Central memory CD8-positive, alpha-beta T cell (primary cell): ENCODE data around the gene ANKRD44.

Experiments
- ATAC-seq: fragments of 150-1000 bp; cut with Tn5 transposase; replicated peaks from 2 replicates; pipeline ENCODE4 v1.10.0; 2022; ENCODE audit warnings: mild to moderate bottlenecking, moderate FRiP score, moderate number of reproducible peaks; ENCODE audit not compliant: poor library complexity, severe bottlenecking; ENCODE audit errors: extremely low read depth
- DNase-seq, 2 donors: peaks; one replicate each; pipeline ENCODE4 v3.0.0; 2021; ENCODE audit warnings: low spot score in 2 of 2
- H3K27ac Mint-ChIP-seq: one replicate; pipeline ENCODE4 v1.8.0; 2022; ENCODE audit warnings: low read depth, mild to moderate bottlenecking, moderate library complexity, mixed read lengths
- H3K27me3 Mint-ChIP-seq: one replicate; pipeline ENCODE4 v1.8.0; 2022; ENCODE audit warnings: mixed read lengths
- H3K36me3 Mint-ChIP-seq: one replicate; pipeline ENCODE4 v1.8.0; 2022; ENCODE audit warnings: mild to moderate bottlenecking, moderate library complexity, mixed read lengths; ENCODE audit not compliant: insufficient read depth
- H3K4me1 Mint-ChIP-seq: one replicate; pipeline ENCODE4 v1.8.0; 2022; ENCODE audit warnings: mixed read lengths
- H3K4me3 Mint-ChIP-seq: one replicate; pipeline ENCODE4 v1.8.0; 2022; ENCODE audit warnings: mild to moderate bottlenecking, moderate library complexity, mixed read lengths
- H3K9me3 Mint-ChIP-seq: one replicate; pipeline ENCODE4 v1.8.0; 2022; ENCODE audit warnings: mixed read lengths

ANKRD44 gene

DNA sequence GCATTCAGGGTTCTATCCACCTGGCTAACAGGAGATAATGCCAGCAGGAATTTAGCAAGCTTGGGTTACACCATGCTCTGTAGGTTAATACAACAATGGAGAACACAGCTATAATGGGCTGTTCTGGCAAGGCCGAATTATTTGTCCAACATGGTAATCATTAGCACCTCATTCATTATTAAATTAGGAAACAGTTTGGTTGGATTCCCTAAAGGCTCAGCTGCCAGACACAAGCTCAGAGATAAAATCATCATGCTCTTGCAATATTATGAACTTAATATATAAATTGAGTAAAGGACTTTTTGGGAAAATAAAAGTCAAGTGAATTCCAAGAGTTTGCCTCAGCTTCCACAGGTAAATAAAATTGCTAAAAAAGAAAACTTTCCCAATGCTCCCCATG, 166.4 kb downstream of the ANKRD44 start:
- ATAC-seq: no peak
- peak overlapping the region; percentile 44 for H3K27ac Mint-ChIP-seq
- no peak overlapping the region for H3K4me3 Mint-ChIP-seq
- H3K36me3 Mint-ChIP-seq: peaks cover 33% of the 10 kb centered on the region
- no peaks in the 10 kb centered on the region for H3K9me3 Mint-ChIP-seq
- no peaks in the 10 kb centered on the region for H3K27me3 Mint-ChIP-seq
- no peak for DNase-seq
- H3K4me1 Mint-ChIP-seq: peaks cover 75% of the 10 kb centered on the region

GRCh38 chr2:197141702-197142473, 168.7 kb downstream of the ANKRD44 start:
- Mint-ChIP-seq H3K4me1 (peaks cover 76% of the 10 kb centered on the region), H3K27me3 (no peaks in the 10 kb centered on the region), H3K27ac (peak overlapping the region; percentile 64), H3K36me3 (peaks cover 39% of the 10 kb centered on the region), H3K4me3 (peak overlapping the region; percentile 32), H3K9me3 (no peaks in the 10 kb centered on the region)
- DNase-seq (no peak), ATAC-seq (no peak)

GRCh38 chr2:197140045-197140444, 170.5 kb downstream of the ANKRD44 start:
- Mint-ChIP-seq H3K9me3 (no peaks in the 10 kb centered on the region), H3K36me3 (peaks cover 42% of the 10 kb centered on the region)
- ATAC-seq: peak; percentile 65

DNA sequence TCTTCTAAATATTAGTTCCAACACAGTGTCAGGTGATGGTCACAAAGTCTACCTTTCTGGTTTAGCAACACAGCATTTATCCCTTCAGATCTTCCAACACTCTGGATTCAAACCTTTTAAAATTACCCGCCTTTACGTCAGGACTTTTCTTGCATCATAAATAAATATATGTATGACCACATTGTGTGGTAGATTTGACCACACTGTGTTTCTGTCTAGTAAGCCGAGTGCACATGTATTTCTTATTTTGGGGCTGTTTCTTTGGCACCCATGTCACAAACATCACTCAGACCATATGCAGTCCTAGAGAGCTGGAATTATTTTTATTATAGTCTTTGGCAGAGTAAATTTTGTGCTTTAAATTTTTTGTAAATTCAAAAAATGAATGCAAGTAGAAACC, 172.1 kb downstream of the ANKRD44 start:
- DNase-seq (no peak), ATAC-seq (peak; percentile 33)
- peaks cover 37% of the 10 kb centered on the region for H3K36me3 Mint-ChIP-seq
- no peaks in the 10 kb centered on the region for H3K27me3 Mint-ChIP-seq
- H3K9me3 Mint-ChIP-seq: no peaks in the 10 kb centered on the region
- H3K4me1 Mint-ChIP-seq: peaks cover 83% of the 10 kb centered on the region
- H3K27ac Mint-ChIP-seq: peak overlapping the region; percentile 80
- peak overlapping the region; percentile 33 for H3K4me3 Mint-ChIP-seq

More at GRCh38 chr2:197140045-197140444, 170.5 kb downstream of the ANKRD44 start:
- Mint-ChIP-seq H3K27me3 (no peaks in the 10 kb centered on the region), H3K4me3 (peak overlapping the region; percentile 11), H3K27ac (peak overlapping the region; percentile 80), H3K4me1 (peaks cover 82% of the 10 kb centered on the region)
- DNase-seq: no peak

DNA sequence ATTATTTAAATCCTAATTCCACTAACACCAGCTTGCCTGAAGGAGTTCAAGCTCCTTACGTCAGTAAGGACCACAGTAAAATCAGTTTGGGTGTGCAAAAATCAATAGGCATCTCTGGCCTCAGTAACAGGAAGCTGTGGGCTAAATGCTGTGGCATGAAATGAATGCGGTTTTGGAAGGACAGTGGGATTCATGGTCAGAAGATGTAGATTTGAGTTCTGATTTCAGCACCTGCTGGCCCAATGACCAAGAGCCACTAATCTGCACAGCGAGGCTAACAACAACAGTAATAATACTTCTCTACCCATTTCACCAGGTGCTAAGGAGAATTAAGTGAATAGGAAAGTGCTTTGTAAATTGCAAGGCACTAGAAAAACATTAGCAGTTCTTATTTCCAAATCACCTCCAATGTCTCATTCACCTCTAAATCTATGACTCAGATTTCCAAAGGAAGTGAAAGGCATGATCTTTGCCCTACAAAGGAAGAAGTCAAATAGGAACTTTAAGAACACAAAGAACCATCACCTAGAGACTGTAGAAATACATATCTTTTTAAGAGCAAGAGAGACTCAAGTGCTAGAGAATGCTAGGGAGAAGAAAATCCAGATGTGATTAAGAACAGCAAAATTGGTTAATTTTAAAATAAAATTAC, 172.6 kb downstream of the ANKRD44 start:
- peaks cover 88% of the 10 kb centered on the region for H3K4me1 Mint-ChIP-seq
- no peak for DNase-seq
- H3K27me3 Mint-ChIP-seq: no peaks in the 10 kb centered on the region
- no peaks in the 10 kb centered on the region for H3K9me3 Mint-ChIP-seq
- H3K36me3 Mint-ChIP-seq: peaks cover 36% of the 10 kb centered on the region
- no peak for ATAC-seq
- H3K27ac Mint-ChIP-seq: peak overlapping the region; percentile 80
- H3K4me3 Mint-ChIP-seq: peak overlapping the region; percentile 33

- no peak for ATAC-seq
- Mint-ChIP-seq H3K27ac (peak overlapping the region; percentile 71), H3K9me3 (no peaks in the 10 kb centered on the region), H3K4me3 (peak overlapping the region; percentile 0), H3K4me1 (peaks cover 89% of the 10 kb centered on the region), H3K36me3 (peaks cover 33% of the 10 kb centered on the region), H3K27me3 (no peaks in the 10 kb centered on the region)
- no peak for DNase-seq
These were observed 173.3 kb downstream of the ANKRD44 start for GRCh38 chr2:197137231-197137630.

GRCh38 chr2:197136452-197136851, 174.1 kb downstream of the ANKRD44 start:
- DNase-seq (no peak), ATAC-seq (no peak)
- H3K4me1 Mint-ChIP-seq: peaks cover 89% of the 10 kb centered on the region
- H3K9me3 Mint-ChIP-seq: no peaks in the 10 kb centered on the region
- no peaks in the 10 kb centered on the region for H3K27me3 Mint-ChIP-seq
- peak overlapping the region; percentile 71 for H3K27ac Mint-ChIP-seq
- peaks cover 33% of the 10 kb centered on the region for H3K36me3 Mint-ChIP-seq
- H3K4me3 Mint-ChIP-seq: peak overlapping the region; percentile 0

DNA sequence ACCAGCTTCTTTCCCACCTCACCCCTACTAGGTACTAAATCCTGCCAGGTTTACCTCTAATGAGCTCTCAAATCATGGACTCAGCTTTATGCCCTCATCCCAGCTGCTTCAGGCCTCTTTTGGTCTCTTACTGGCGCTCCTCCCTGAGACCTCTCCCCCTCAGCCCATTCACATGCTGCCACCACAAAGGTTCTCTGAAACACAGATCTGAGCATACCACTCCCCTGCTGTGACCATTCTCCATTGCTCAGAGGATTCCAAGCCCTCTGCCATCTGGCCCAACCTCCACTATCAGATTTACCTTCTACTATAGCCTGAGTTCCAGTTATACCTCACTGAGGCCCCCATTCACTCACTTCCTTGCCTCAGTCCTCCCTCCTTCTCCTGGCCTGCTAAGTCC, 174.8 kb downstream of the ANKRD44 start:
- peaks cover 87% of the 10 kb centered on the region for H3K4me1 Mint-ChIP-seq
- no peaks in the 10 kb centered on the region for H3K27me3 Mint-ChIP-seq
- DNase-seq (no peak), ATAC-seq (no peak)
- no peaks in the 10 kb centered on the region for H3K9me3 Mint-ChIP-seq
- peaks cover 31% of the 10 kb centered on the region for H3K36me3 Mint-ChIP-seq
- no peak overlapping the region for H3K4me3 Mint-ChIP-seq
- peak overlapping the region; percentile 71 for H3K27ac Mint-ChIP-seq

DNA sequence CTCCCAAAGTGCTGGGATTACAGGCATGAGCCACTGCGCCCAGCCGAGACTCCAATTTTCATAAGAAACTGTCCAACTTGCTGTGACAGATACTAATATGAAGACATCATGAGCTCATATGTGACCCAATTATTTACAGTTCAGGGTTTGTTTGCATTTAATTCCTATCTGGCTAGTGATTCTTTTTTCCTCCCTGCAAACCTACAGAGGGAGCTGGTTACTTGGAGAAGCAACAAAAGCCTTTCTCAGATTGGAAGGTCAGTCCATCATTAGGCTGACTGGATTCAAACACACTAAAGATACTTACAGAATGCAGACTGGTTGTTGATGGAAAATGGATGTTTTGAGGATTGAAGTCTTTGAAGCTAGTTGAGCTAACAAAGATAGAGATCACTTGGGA, 176.4 kb downstream of the ANKRD44 start:
- Mint-ChIP-seq H3K9me3 (no peaks in the 10 kb centered on the region), H3K27me3 (no peaks in the 10 kb centered on the region), H3K27ac (peak overlapping the region; percentile 70), H3K4me3 (no peak overlapping the region), H3K4me1 (peaks cover 85% of the 10 kb centered on the region), H3K36me3 (peaks cover 32% of the 10 kb centered on the region)
- DNase-seq: no peak
- ATAC-seq: no peak

DNA sequence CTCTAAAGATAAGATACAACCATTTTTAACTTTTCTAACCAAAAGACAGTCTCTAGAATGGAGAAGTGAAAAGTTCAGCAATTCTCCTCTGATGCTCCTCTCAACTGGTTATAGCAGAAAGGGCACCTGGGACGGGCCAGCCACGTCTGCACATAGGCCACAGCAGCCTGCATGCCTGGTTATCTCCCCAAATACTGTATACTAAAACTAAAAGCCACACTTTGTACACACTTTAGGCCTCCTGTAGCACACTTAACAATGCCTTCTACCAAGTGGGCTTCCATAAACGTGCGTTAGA, 179.1 kb downstream of the ANKRD44 start:
- no peaks in the 10 kb centered on the region for H3K27me3 Mint-ChIP-seq
- H3K27ac Mint-ChIP-seq: peak overlapping the region; percentile 77
- no peak overlapping the region for H3K4me3 Mint-ChIP-seq
- ATAC-seq: no peak
- DNase-seq: no peak
- H3K36me3 Mint-ChIP-seq: peaks cover 33% of the 10 kb centered on the region
- H3K9me3 Mint-ChIP-seq: no peaks in the 10 kb centered on the region
- peaks cover 77% of the 10 kb centered on the region for H3K4me1 Mint-ChIP-seq

DNA sequence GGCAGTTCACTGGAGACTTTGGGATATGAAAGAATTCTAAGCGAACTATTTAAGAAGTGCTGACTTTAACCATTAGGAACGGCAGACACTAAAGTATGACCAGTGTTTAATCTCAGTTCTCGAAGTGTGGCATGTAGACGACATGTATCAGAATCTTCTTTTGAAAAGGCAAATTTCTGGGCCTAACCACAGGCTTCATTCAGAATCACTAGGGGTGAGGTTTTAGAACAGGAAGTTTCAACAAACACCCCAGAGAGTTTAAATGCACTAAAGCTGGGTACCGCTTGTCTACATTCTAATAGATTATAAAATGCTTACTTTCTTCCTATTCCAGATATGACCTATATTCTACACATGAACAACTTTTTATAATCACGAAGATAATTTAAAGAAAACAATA, 180.3 kb downstream of the ANKRD44 start:
- Mint-ChIP-seq H3K4me1 (peaks cover 68% of the 10 kb centered on the region), H3K4me3 (peak overlapping the region; percentile 21), H3K36me3 (peaks cover 33% of the 10 kb centered on the region), H3K27ac (peak overlapping the region; percentile 81), H3K9me3 (no peaks in the 10 kb centered on the region), H3K27me3 (no peaks in the 10 kb centered on the region)
- ATAC-seq (peak; percentile 93), DNase-seq (no peak)

DNA sequence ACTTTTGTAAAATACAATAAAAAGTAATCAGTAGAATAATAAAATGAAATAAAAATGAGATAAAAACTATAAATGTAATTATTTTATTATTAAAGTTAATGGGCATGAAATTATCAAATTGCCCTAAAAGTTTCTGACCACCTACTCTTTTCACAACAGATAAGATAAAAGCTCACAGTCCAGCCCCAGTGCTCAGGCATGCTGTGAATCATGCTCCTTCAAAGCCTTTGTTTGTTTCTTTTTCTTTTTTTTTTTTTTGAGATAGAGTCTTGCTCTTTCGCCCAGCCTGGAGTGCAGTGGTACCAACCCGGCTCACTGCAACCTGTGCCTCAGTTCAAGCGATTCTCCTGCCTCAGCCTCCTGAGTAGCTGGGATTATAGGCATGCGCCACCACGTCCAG, 181.7 kb downstream of the ANKRD44 start:
- Mint-ChIP-seq H3K4me3 (no peak overlapping the region), H3K27me3 (no peaks in the 10 kb centered on the region), H3K4me1 (peaks cover 58% of the 10 kb centered on the region), H3K36me3 (peaks cover 37% of the 10 kb centered on the region), H3K27ac (peak overlapping the region; percentile 62), H3K9me3 (no peaks in the 10 kb centered on the region)
- DNase-seq (no peak), ATAC-seq (no peak)

DNA sequence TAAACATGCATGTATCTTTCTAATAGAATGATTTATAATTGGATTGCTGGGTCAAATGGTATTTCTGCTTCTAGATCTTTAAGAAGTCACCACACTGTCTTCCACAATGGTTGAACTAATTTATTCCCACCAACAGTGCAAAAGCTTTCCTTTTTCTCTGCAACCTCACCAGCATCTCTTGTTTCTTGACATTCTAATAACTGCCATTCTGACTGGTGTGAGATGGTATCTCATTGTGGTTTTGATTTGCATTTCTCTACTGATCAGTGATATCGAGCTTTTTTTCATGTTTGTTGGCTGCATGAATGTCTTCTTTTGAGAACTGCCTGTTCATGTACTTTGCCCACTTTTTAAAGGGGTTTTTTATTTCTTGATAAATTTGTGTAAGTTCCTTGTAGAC, 182.5 kb downstream of the ANKRD44 start:
- Mint-ChIP-seq H3K4me3 (no peak overlapping the region), H3K4me1 (peaks cover 53% of the 10 kb centered on the region), H3K36me3 (peaks cover 39% of the 10 kb centered on the region), H3K27ac (peak overlapping the region; percentile 78), H3K9me3 (no peaks in the 10 kb centered on the region), H3K27me3 (no peaks in the 10 kb centered on the region)
- DNase-seq: no peak
- ATAC-seq: no peak
